ENCODE measurements around the gene LPIN1.

- TF ChIP-seq, protein P1, sequence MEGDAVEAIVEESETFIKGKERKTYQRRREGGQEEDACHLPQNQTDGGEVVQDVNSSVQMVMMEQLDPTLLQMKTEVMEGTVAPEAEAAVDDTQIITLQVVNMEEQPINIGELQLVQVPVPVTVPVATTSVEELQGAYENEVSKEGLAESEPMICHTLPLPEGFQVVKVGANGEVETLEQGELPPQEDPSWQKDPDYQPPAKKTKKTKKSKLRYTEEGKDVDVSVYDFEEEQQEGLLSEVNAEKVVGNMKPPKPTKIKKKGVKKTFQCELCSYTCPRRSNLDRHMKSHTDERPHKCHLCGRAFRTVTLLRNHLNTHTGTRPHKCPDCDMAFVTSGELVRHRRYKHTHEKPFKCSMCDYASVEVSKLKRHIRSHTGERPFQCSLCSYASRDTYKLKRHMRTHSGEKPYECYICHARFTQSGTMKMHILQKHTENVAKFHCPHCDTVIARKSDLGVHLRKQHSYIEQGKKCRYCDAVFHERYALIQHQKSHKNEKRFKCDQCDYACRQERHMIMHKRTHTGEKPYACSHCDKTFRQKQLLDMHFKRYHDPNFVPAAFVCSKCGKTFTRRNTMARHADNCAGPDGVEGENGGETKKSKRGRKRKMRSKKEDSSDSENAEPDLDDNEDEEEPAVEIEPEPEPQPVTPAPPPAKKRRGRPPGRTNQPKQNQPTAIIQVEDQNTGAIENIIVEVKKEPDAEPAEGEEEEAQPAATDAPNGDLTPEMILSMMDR (IDR thresholded peaks at IDR 0.05), result no peak
- TF ChIP-seq ZNF512 (CRISPR knock-in tag; IDR thresholded peaks at IDR 0.05; ENCODE audit: borderline replicate concordance) (no peak), USF2 (CRISPR knock-in tag; IDR thresholded peaks at IDR 0.05) (no peak), TEAD1 (CRISPR knock-in tag; IDR thresholded peaks at IDR 0.05) (no peak), JUN (CRISPR knock-in tag; IDR thresholded peaks at IDR 0.05) (no peak), MAX (CRISPR knock-in tag; IDR thresholded peaks at IDR 0.05) (no peak), ETV6 (CRISPR knock-in tag; IDR thresholded peaks at IDR 0.05) (no peak), CREB1 (CRISPR knock-in tag; IDR thresholded peaks at IDR 0.05) (no peak), JAZF1 (CRISPR knock-in tag; IDR thresholded peaks at IDR 0.05) (no peak)
- TF ChIP-seq, protein P2, sequence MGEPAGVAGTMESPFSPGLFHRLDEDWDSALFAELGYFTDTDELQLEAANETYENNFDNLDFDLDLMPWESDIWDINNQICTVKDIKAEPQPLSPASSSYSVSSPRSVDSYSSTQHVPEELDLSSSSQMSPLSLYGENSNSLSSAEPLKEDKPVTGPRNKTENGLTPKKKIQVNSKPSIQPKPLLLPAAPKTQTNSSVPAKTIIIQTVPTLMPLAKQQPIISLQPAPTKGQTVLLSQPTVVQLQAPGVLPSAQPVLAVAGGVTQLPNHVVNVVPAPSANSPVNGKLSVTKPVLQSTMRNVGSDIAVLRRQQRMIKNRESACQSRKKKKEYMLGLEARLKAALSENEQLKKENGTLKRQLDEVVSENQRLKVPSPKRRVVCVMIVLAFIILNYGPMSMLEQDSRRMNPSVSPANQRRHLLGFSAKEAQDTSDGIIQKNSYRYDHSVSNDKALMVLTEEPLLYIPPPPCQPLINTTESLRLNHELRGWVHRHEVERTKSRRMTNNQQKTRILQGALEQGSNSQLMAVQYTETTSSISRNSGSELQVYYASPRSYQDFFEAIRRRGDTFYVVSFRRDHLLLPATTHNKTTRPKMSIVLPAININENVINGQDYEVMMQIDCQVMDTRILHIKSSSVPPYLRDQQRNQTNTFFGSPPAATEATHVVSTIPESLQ (CRISPR knock-in tag; IDR thresholded peaks at IDR 0.05), result no peak
- TF ChIP-seq, protein P3, sequence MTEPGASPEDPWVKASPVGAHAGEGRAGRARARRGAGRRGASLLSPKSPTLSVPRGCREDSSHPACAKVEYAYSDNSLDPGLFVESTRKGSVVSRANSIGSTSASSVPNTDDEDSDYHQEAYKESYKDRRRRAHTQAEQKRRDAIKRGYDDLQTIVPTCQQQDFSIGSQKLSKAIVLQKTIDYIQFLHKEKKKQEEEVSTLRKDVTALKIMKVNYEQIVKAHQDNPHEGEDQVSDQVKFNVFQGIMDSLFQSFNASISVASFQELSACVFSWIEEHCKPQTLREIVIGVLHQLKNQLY (CRISPR knock-in tag; IDR thresholded peaks at IDR 0.05), result no peak
Measured at GRCh38 chr2:11822746-11823451, 76.5 kb downstream of the LPIN1 start.
